GM19099 (cell line): ENCODE data around the gene LGALS4.

Source experiments
- POLR2A ChIP-seq: IDR thresholded peaks from 3 replicates; pipeline ENCODE4 v1.6.1; 2011; ENCODE audit warnings: low read depth; ENCODE audit not compliant: insufficient read length; ENCODE audit errors: extremely low read depth

LGALS4 gene

DNA sequence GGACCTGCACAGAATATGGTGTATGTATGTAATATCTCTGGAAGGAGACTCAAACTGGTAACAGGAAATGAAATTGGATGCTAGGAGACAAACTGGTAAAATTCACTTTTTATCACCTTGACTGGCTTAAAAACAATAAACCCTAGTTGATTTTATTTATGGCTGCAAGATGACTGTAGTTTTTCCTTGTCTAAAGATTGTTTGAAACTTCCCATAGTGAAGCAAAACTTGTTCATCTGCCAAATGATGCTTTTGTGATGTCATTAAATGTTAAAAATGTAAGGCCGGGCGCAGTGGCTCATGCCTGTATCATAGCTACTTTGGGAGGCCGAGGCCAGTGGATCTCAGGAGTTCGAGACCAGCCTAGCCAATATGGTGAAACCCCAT, 21.4 kb upstream of the LGALS4 start:
- no peak for TF ChIP-seq POLR2A

GRCh38 chr19:38833092-38833425, 20.3 kb upstream of the LGALS4 start:
- TF ChIP-seq POLR2A, result no peak

GRCh38 chr19:38831142-38831605, 18.4 kb upstream of the LGALS4 start:
- no peak for TF ChIP-seq POLR2A

DNA sequence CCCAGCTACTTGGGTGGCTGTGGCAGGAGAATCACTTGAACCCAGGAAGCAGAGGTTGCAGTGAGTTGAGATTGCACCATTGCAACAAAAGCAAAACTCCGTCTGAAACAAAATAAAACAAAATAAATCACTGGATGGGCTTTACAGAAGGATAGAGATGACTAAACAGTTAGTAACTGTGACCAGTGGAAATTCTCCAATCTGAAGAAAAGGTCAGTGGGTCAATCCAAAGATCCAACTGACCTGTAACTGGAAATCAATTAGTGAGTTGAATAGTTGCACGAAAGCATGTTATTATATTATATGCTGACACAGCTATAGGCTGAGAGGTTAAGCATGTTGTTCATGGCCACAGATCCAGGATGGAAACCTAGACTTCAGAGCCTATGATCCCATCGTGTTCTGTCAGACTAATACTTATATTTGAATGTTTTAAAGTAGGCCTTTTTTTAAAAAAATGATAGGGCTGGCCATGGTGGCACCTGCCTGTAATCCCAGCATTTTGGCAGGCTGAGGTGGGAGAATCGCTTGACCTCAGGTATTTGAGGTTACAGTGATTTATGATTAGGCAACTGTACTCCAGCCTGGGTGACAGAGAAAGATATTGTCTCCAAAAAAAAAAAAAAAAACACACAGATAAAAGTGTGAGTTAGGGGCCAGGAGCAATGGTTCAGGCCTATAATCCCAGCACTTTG, 17.4 kb upstream of the LGALS4 start:
- no peak for TF ChIP-seq POLR2A

DNA sequence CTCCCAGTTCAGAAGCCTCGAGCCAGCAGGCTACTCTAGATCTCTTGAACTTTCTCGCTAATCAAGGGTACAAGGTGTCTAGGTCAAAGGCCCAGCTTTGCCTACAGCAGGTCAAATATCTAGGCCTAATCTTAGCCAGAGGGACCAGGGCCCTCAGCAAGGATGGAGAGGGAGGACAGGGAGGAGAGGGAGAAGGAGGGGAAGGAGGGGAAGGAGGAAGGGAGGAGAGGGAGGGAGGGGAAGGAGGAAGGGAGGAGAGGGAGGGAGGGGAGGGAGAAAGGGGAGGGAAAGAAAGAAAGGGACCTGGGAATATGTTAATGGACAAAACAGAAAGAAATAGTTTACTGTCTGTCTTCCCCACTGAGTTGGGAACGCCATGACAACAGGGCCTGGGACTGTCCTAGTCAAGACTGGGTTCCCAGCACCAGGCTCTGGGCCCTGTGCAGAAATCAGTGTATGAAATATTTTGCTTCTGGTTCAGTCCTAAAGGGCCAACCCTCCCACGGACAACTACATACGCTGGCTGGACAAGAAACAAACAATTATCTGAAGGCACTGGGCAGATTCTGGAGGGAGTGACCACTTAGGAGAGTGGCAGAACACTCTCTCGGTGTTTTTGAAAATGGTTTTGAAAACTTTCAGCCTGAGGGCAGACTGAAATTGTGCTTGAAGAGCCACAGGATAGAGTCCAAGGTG, 14.3 kb upstream of the LGALS4 start:
- no peak for TF ChIP-seq POLR2A

DNA sequence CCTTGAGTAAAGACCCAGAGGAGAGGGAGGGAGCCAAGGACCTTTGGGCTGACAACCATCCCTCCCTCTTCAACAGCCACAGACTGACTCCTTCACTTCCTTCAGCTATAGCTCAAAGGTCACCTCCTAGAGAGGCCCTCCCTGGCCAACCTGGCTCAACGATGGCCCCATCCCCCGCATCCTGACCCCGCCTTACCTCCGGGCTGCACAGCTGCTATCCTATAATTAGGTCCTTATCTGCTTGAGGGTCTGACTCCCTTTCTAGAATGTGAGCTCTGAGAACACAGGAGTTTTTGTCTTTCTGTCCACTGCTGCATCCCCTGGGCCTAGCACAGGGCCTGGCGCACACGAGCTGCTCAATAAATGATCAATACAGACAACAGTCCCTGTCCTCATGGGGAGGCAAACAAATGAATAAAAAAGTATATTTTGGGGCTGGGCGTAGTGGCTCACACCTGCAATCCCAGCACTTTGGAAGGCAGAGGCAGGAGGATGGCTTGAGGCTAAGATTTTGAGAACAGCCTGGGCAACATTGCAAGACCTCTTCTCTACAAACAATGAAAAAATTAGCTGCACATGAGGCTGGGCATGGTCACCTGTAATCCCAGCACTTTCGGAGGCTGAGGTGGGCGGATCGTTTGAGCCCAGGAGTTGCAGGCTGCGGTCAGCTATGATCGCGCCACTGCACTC, 6.6 kb upstream of the LGALS4 start:
- TF ChIP-seq POLR2A, result no peak

DNA sequence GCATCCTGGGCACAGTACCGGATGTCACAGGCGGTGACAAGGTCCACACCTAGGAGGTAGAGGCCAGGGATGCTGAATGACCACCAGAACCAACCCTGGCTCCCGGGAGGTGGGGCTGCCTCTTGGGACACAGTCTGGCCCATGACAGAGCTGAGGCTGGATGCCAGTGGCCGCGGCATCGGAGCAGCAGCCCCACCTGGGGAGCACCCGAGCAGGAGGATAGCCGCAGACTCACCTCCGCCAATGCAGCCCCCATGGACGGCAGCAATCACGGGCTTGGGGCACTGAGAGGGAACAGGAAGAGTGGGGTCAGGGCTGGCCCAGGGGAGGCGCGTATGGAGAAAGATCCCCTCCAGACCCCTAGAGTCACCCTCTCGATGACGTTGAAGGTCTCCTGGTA, 4.3 kb upstream of the LGALS4 start:
- no peak for TF ChIP-seq POLR2A

DNA sequence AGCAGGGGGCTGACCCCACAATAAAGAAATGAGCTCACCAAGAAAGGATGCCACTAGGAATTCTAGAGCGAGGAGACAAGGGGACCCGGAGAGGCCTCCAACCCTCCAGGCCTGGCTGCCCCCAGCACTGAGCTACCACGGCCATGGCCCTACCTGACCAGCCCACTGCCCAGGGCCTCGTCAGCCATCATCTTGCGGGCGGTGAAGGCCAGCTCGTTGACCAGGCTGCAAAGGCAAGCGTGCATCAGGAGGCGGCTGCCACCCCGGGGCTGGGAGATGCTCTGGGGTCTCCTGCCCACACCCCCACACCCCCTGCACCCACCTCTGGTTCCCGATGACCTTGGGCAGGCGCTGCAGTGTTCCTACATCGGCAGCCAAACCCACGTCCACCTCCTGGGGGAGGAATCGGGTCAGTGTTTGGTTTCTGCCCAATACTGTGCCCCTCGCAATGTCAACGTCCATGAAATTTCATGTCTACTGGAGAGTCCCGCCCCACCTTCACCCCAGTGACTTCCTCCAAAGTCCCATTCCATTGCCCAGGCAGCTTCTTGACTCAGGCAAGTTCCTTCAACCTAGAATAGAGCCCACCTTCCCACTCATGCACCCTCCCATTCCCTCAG, 3.5 kb upstream of the LGALS4 start:
- TF ChIP-seq POLR2A, result no peak

- no peak for TF ChIP-seq POLR2A
These were observed 2.6 kb upstream of the LGALS4 start for GRCh38 chr19:38815059-38816001.

- TF ChIP-seq POLR2A, result no peak
These were observed 578 bp upstream of the LGALS4 start for GRCh38 chr19:38813323-38813722.

DNA sequence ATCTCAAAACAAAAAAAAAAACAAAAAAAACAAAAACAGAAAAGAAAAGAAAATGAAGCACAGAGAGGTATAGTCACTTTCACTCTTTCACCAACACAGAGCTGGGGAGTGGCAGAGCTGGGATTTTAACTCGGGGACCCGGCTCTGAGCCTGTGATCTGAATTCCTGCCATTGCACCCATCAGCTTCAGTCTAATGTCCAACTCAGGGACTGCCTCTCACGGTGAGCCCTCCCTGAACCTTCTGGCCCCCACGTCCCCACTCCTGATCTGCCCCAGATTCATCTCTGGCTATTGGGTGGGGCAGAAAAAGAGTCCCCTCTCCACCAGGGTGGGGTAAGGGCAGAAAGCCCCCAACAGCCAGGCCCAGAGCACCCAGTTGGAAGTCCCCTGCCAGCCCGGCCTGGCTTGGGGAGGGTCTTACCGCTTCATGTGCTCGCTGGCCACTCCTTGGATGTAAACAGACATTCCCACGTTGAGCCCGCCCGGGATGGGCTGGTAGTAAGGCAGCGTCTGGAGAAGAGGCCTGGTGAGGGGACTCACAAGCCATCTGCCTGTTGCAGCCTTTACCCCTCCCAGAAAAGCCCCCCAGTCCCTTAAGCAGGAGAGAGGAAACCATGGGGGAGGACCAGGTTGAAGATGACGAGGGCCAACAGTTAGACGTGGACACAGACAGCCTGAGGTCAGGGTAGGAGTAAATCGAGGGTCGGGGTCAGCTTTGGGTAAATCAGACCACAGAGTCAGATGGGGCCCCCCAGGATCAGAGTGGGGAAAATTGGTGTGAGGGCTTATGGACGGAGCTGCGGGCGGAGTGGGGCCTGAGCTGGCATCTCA, 520 bp downstream of the LGALS4 start:
- TF ChIP-seq POLR2A, result no peak

DNA sequence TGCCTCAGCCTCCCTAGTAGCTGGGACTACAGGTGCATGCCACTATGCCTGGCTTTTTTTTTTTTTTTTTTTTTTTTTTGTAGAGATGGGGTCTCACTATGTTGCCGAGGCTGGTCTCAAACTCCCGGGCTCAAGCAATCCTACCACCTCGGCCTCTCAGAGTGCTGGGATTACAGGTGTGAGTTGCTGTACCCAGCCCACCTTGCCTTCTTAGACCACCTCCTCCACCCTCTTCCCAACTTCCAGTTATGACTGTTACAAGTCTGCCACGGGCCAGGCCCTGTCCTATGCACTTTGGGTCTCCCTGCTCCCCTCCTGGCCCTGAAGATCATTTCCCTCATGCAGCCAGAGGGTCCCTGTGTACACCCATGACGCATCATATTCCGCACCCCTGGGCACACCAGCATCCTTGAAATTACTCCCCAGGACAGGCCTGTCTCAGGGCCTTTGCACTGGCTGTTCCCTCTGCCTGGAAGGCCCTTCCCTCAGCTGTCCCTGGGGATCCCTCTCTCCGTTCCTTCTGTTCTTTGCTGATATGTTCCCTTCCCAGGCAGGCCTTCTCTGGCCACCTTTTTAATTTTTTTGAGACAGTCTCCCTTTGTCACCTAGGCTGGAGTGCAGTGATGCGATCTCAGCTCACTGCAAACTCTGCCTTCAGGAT, 3.0 kb downstream of the LGALS4 start:
- TF ChIP-seq POLR2A, result no peak

DNA sequence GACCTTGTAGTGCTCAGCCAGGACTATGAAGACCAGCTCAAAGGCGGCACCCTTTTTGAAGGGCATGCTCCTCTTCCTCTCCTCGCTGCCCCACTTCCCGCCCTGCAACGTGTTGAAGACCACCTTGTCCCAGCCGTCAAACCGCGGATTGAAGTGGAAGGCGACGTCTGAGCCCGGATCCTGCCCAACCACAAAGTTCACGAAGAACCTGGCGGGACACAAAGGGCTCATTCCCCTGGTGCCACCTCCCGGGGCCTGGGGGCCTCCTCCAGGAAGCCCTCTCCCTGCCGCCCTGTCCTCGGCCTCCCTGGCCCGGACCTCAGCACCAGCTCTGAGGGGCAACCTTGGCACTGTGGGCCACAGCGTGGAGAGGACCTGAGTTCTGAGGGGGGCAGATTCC, 4.0 kb downstream of the LGALS4 start:
- TF ChIP-seq POLR2A, result no peak

GRCh38 chr19:38806371-38806770, 6.4 kb downstream of the LGALS4 start:
- no peak for TF ChIP-seq POLR2A

DNA sequence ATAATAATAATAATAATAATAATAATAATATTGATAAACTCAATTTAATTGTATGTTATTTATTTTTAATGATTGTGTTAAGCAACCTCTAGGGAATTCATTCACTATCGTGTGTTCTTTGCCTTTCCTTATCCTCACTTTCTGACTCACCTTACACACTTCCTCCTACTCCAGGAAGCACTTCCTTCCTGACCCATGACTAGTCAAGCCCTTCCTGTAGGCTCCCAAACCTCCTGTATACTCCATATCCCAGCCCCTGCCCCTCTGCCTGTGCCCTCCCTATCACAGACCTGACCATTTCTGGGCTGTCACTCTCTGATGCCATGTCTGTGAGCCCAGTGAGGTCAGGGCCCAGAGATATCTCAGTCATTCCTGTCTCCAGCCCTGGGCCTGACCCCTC, 7.6 kb downstream of the LGALS4 start:
- TF ChIP-seq POLR2A, result no peak
